HAP-1 (cell line): ENCODE data around the gene CFAP92.
"Not testable (repeated sequence)": the region's sequence is repeated elsewhere in the genome, so short reads cannot be mapped to it uniquely, and the experiment has no call there.

Source experiments
- DNase-seq, 2 experiments: peaks; one replicate each; pipeline ENCODE4 v3.0.0-alpha.2; 2016 to 2020; ENCODE audit warnings: low spot score in 2 of 2
- H3K27me3 ChIP-seq: fragments of 250-450 bp; sonication (Bioruptor Pico); 2 replicates; pipeline ENCODE4 v1.5.1; 2020; ENCODE audit warnings: low read depth, mild to moderate bottlenecking, moderate library complexity
- H3K36me3 ChIP-seq: fragments of 250-450 bp; sonication (Bioruptor Pico); replicated peaks from 2 replicates; pipeline ENCODE4 v1.5.1; 2020; ENCODE audit warnings: mild to moderate bottlenecking
- H3K4me1 ChIP-seq: fragments of 250-450 bp; sonication (Bioruptor Pico); 2 replicates; pipeline ENCODE4 v1.5.1; 2020; ENCODE audit warnings: mild to moderate bottlenecking
- H3K4me3 ChIP-seq: fragments of 250-450 bp; sonication (Bioruptor Pico); 2 replicates; pipeline ENCODE4 v1.5.1; 2020; ENCODE audit warnings: mild to moderate bottlenecking, moderate library complexity
- H3K9me3 ChIP-seq: fragments of 250-450 bp; sonication (Bioruptor Pico); 2 replicates; pipeline ENCODE4 v1.5.1; 2020; ENCODE audit warnings: mild to moderate bottlenecking, moderate library complexity
- in situ Hi-C: fragments of 300-500 bp; cut with MboI; formaldehyde crosslinking; loops from 3 replicates; pipeline ENCODE4 v1.14.3; 2020; ENCODE audit warnings: low sequenced_read_pairs, inconsistent platforms, mixed read lengths

Gene CFAP92

DNA sequence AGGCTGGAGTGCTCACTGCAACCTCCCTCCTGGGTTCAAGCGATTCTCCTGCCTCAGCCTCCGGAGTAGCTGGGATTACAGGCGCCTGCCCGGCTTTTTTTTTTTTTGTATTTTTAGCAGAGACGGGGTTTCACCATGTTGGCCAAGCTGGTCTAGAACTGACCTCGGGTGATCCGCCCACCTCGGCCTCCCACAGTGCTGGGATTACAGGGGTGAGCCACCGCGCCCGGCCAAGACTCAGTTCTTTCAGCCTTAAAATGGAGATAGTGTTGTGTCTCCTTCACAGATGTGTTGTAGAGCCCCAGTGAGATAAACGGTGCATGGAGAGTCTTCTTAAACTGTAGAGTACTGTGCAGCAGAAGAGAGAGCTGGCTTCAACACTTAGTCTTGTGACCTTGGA, 113.4 kb downstream of the CFAP92 start:
- in situ Hi-C loops, H3K27me3 ChIP-seq, H3K9me3 ChIP-seq, H3K4me1 ChIP-seq, DNase-seq: not testable (repeated sequence)
- H3K4me3 ChIP-seq, result peak overlapping the region; percentile 88
- H3K36me3 ChIP-seq, result peaks cover 20% of the 10 kb centered on the region

DNA sequence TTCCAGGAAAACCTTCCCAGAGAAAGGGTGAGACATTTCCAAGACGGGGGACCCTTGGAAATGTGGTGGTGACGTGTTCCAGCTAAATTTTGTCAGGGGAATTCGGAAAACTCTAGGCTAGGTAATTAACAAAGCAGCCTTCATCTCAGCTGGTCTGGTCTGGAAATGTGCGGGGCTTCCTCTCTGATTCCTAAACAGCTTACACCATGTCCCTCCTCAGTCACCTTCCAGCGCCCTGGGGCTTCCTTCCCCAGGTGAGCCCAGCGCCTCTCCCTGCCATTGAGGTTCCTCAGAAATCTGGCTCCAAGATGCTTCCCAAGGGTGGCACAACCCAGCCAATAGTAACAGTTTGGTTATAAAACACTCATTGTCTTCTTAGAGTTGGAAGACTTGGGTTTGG, 113.9 kb downstream of the CFAP92 start:
- in situ Hi-C loops, result no loop called here

GRCh38 chr3:128879125-128879969, 114.5 kb downstream of the CFAP92 start, which contains the start of gene ACAD9:
Gene ACAD9 (plus strand): TSS chr3:128879620. CDS start chr3:128879692, 72 bp downstream.
- in situ Hi-C loops, result no loop called here
- Histone ChIP-seq H3K9me3 (no peaks in the 10 kb centered on the region), H3K27me3 (no peaks in the 10 kb centered on the region), H3K4me1 (peaks cover 5% of the 10 kb centered on the region), H3K4me3 (peak within 1 kb of the TSS; percentile 88), H3K36me3 (peaks cover 9% of the 10 kb centered on the region)
- peak; percentile 96 to 97 for DNase-seq

More for the DNA sequence above, 113.9 kb downstream of the CFAP92 start:
- Histone ChIP-seq H3K4me3 (peak overlapping the region; percentile 88), H3K9me3 (no peaks in the 10 kb centered on the region), H3K4me1 (peaks cover 5% of the 10 kb centered on the region), H3K27me3 (no peaks in the 10 kb centered on the region), H3K36me3 (peaks cover 15% of the 10 kb centered on the region)
- DNase-seq, result no peak

DNA sequence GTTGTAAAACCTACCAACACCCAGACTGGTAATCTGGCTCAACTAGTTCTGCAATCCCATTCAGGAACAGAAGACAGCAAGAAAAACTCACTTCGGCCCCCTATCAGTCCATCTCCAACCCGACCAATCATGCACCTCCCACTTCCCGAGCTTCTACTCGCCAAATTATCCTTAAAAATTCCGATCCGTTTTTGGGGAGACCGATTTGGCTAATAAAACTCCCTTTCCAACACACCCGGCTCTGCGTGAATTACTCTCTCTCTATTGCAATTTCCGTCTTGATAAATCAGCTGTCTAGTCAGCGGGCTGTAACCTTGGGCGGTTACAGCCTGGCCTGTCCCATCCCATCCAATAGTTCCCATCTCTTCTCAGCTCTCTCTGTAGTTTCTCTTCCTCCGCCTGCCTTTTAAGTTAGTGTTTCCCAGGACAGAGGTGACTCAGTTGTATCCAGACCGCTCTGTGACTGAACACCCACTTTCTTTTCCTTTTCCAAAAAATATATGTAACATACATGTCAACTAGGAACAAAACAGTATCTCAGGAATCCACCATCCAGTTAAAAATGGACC, 115.2 kb downstream of the CFAP92 start:
- H3K9me3 ChIP-seq, result no peaks in the 10 kb centered on the region
- H3K4me3 ChIP-seq, result peak overlapping the region; percentile 88
- peaks cover 5% of the 10 kb centered on the region for H3K4me1 ChIP-seq
- H3K27me3 ChIP-seq, result no peaks in the 10 kb centered on the region
- in situ Hi-C loops, result no loop called here
- peak in 1 of 2 experiments; percentile 23 for DNase-seq
- peaks cover 2% of the 10 kb centered on the region; the same call in 1 of the 2 replicates for H3K36me3 ChIP-seq

DNA sequence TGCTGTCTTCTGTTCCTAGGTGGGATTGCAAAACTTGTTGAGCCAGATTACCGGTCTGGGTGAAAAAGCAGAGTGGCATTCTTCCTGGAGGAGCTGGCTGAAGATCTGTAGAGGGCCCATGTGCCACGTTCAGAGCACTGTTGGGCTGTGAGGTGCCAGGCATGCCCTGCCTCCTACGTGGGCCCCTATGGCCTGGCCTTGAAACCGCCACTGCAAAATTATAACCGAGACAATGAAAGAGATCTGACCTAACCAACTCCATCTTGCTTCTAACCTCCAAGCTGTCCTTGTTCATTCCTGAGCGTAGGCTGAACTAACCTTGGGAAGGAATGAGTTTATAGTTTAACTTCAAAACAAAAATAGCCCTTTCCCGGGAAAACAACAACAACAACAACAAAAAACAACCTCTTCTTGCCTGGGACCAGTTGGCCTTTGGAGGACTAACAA, 115.8 kb downstream of the CFAP92 start:
- peak overlapping the region; percentile 88 for H3K4me3 ChIP-seq
- DNase-seq, result no peak
- peaks cover 5% of the 10 kb centered on the region for H3K4me1 ChIP-seq
- in situ Hi-C loops, result no loop called here
- H3K9me3 ChIP-seq, result no peaks in the 10 kb centered on the region
- H3K27me3 ChIP-seq, result no peaks in the 10 kb centered on the region
- H3K36me3 ChIP-seq, result no peaks in the 10 kb centered on the region

- Histone ChIP-seq H3K9me3 (no peaks in the 10 kb centered on the region), H3K4me1 (peaks cover 5% of the 10 kb centered on the region), H3K27me3 (no peaks in the 10 kb centered on the region), H3K36me3 (no peaks in the 10 kb centered on the region), H3K4me3 (no peak overlapping the region)
- in situ Hi-C loops, result no loop called here
- peak; percentile 61 to 75 for DNase-seq
Measured at GRCh38 chr3:128875556-128876120, 118.2 kb downstream of the CFAP92 start.

DNA sequence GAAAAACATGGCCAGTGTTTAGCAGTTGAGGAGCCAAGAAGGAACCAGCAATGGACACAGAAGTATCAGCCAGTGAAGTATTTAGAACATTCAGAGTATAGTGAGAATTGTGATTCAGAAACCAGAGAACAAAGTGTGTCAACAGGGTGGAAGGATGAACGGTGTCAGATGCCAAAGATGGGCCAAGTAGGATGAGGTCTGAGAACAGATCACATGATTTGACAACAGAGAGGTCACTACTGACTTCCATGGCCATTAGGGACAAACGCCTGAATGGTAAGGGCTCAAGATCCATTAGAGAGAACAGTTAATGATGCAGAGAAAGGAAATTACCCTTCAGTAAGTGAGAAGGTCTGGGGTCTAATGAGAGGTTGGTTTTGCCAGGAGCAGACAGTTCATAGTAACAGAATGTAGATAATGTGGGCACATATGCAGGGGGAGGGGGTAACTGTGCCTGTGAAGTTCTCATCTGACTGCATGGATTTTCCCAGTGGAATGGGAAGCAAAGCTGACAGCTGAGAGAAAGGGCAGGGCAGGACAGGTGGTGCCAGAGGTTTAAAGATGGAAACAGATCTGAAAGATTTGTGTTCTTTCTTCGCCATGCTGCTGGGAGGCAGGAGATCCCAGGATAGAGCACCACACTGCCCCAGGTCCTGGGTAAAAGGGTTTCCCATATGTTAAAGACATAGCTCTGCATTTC, 119.2 kb downstream of the CFAP92 start:
- DNase-seq, result no peak
- Histone ChIP-seq H3K36me3 (no peaks in the 10 kb centered on the region), H3K4me3 (no peak overlapping the region), H3K27me3 (no peaks in the 10 kb centered on the region), H3K4me1 (peaks cover 5% of the 10 kb centered on the region), H3K9me3 (no peaks in the 10 kb centered on the region)
- in situ Hi-C loops, result no loop called here

DNA sequence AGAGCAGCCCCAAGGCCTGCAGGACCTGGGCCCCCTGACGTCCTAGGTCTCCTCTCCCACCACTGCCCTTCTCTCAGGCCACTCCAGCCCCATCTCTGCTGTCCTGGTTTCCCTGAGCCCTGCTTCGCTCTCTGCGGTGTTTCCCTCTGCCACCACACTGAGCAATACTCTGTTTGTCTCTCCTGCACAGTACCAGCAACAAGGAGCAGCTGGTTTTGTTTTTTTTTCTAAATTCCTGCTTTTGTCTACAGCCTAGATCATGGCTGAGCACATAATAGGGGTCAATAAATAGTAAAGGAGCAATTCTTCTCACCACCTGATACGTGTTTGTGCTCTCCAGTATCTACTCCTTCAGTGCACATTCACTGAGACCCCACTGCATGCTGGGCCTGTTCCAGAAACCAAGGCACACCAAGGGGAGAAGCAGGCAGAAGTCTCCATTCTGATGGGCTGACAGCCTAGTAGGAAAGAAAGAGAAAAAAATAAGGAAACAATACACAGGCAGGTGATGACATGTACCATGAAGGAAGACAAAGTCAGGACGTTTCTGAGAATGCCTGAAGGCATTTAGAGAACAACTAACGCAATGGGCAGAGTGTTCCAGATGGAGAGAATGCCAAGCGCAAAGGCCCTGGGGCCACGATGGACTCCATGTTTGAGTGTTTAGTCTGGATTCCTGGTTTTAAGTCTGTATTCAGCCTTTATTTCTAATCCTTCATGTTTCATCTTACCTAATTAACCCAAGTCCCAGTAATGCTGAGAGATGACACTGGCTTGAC, 120.4 kb downstream of the CFAP92 start:
- H3K36me3 ChIP-seq, result no peaks in the 10 kb centered on the region
- H3K4me1 ChIP-seq, result peaks cover 5% of the 10 kb centered on the region
- H3K9me3 ChIP-seq, result no peaks in the 10 kb centered on the region
- in situ Hi-C loops, result no loop called here
- DNase-seq, result no peak
- H3K27me3 ChIP-seq, result no peaks in the 10 kb centered on the region
- H3K4me3 ChIP-seq, result no peak overlapping the region

GRCh38 chr3:128872744-128873143, 121.1 kb downstream of the CFAP92 start:
- no peaks in the 10 kb centered on the region; the same call in 1 of the 2 replicates for H3K4me1 ChIP-seq
- no peaks in the 10 kb centered on the region for H3K27me3 ChIP-seq
- no peak for DNase-seq
- H3K9me3 ChIP-seq, result no peaks in the 10 kb centered on the region
- in situ Hi-C loops, result no loop called here
- no peak overlapping the region for H3K4me3 ChIP-seq
- no peaks in the 10 kb centered on the region for H3K36me3 ChIP-seq

- in situ Hi-C loops, result no loop called here
- no peak for DNase-seq
Measured at GRCh38 chr3:128872282-128872681, 121.6 kb downstream of the CFAP92 start.

GRCh38 chr3:128870347-128870746, 123.5 kb downstream of the CFAP92 start:
- in situ Hi-C loops, result no loop called here

More at GRCh38 chr3:128872282-128872681, 121.6 kb downstream of the CFAP92 start:
- Histone ChIP-seq H3K4me1 (no peaks in the 10 kb centered on the region), H3K27me3 (no peaks in the 10 kb centered on the region), H3K4me3 (no peak overlapping the region), H3K36me3 (no peaks in the 10 kb centered on the region), H3K9me3 (no peaks in the 10 kb centered on the region)

DNA sequence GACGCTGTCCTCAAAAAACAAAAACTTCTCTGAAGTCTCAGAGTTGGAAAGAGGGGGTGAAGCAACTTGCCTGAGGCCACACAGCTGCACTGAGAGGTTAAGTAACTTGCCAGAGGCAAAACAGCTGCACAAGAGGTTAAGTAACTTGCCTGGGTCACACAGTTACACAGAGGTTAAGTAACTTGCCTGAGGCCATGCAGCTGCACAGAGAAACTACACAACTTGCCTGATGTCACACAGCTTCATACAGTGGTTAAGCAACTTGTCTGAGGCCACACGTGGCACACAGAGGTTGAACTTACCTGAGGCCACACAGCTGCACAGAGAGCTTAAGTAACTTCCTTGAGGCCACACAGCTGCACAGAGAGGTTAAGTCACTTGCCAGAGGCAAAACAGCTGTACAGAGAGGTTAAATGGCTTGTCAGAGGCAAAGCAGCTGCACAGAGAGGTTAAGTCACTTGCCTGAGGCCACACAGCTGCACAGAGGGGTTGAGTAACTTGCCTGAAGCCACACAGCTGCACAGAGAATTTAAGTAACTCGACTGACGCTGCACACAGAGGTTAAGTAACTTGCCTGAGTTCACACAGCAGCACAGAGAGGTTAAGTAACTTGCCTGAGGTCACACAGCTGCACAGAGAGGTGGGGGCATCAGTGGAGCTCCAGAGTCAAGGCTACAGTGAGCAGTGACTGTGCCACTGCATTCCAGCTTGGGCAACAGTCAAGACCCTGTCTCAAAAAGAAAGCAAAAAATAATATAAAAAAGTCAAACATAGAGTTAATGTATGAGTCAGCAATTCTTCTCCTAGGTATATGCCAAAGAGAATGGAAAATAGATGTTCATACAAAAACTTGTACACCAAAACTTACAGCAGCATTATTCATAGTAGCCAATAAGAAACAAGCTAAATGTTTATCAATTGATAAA, 126.4 kb downstream of the CFAP92 start:
- no peaks in the 10 kb centered on the region for H3K36me3 ChIP-seq
- DNase-seq, result no peak
- in situ Hi-C loops, result no loop called here

More at GRCh38 chr3:128870347-128870746, 123.5 kb downstream of the CFAP92 start:
- no peak for DNase-seq
- Histone ChIP-seq H3K4me1 (no peaks in the 10 kb centered on the region), H3K9me3 (no peaks in the 10 kb centered on the region), H3K4me3 (no peak overlapping the region), H3K27me3 (no peaks in the 10 kb centered on the region), H3K36me3 (no peaks in the 10 kb centered on the region)

More for the DNA sequence above, 126.4 kb downstream of the CFAP92 start:
- no peak overlapping the region for H3K4me3 ChIP-seq
- H3K9me3 ChIP-seq, result no peaks in the 10 kb centered on the region
- peaks cover 8% of the 10 kb centered on the region for H3K4me1 ChIP-seq
- no peaks in the 10 kb centered on the region for H3K27me3 ChIP-seq
